Endodermal cell (in vitro differentiated cells): ENCODE results near the gene NPY. TPM values are rescaled to one million over a fixed set of nuclear protein-coding genes. Genes with fewer than 3 reads are reported as not detected.
A peak's percentile ranks its signal among the peaks of the same experiment; 100 is the strongest.

Experiments used
- DNase-seq: peaks from one replicate; pipeline ENCODE4 v3.0.0-alpha.2; 2017
- H3K27ac ChIP-seq: 2 replicates; pipeline ENCODE4 v1.5.1; 2013; ENCODE audit warnings: mild to moderate bottlenecking, low read depth, low read length, moderate library complexity
- H3K27me3 ChIP-seq: 2 replicates; pipeline ENCODE4 v1.6.1; 2013; ENCODE audit warnings: mild to moderate bottlenecking, low read length, moderate library complexity; ENCODE audit not compliant: insufficient read depth, control insufficient read depth, poor library complexity, severe bottlenecking
- H3K36me3 ChIP-seq: 2 replicates; pipeline ENCODE4 v1.7.0; 2013; ENCODE audit warnings: mild to moderate bottlenecking, low read length, moderate library complexity; ENCODE audit not compliant: control insufficient read depth, insufficient read depth
- H3K4me1 ChIP-seq: one replicate; pipeline ENCODE4 v1.7.0; 2013; ENCODE audit warnings: low read length; ENCODE audit not compliant: control insufficient read depth, insufficient read depth
- H3K4me3 ChIP-seq: 2 replicates; pipeline ENCODE4 v1.5.1; 2013; ENCODE audit warnings: mild to moderate bottlenecking, low read length, moderate library complexity
- H3K9ac ChIP-seq: 2 replicates; pipeline ENCODE4 v1.6.1; 2013; ENCODE audit warnings: mild to moderate bottlenecking, low read length, moderate library complexity; ENCODE audit not compliant: poor library complexity, severe bottlenecking; ENCODE audit errors: extremely low read depth
- H3K9me3 ChIP-seq: 2 replicates; pipeline ENCODE4 v1.6.1; 2013; ENCODE audit warnings: mild to moderate bottlenecking, low read length, moderate library complexity; ENCODE audit not compliant: control insufficient read depth
- H3K27ac Mint-ChIP-seq: 2 replicates; pipeline ENCODE4 v1.8.0; 2020; ENCODE audit warnings: mixed read lengths
- H3K27me3 Mint-ChIP-seq: 2 replicates; pipeline ENCODE4 v1.8.0; 2021; ENCODE audit warnings: mild to moderate bottlenecking, mixed read lengths; ENCODE audit not compliant: insufficient read depth
- H3K36me3 Mint-ChIP-seq: 2 replicates; pipeline ENCODE4 v1.8.0; 2020; ENCODE audit warnings: low read depth, mixed read lengths
- H3K4me1 Mint-ChIP-seq: 2 replicates; pipeline ENCODE4 v1.8.0; 2020; ENCODE audit warnings: mixed read lengths
- H3K4me3 Mint-ChIP-seq: 2 replicates; pipeline ENCODE4 v1.8.0; 2020; ENCODE audit warnings: mild to moderate bottlenecking, moderate library complexity, mixed read lengths
- H3K9me3 Mint-ChIP-seq: 2 replicates; pipeline ENCODE4 v1.8.0; 2020; ENCODE audit warnings: mild to moderate bottlenecking, mixed read lengths
- WGBS, 2 experiments: methylation state at CpG; one replicate each; pipeline versions ENCODE4 v1.1.5 to v1.1.7; 2013; ENCODE audit warnings: missing lambda C conversion rate in 2 of 2, mixed read lengths in 1 of 2; ENCODE audit not compliant: insufficient coverage in 1 of 2, insufficient read length in 1 of 2; 5-methylcytosine and 5-hydroxymethylcytosine counted together
- total RNA-seq, 2 donors: library from RNA; stranded (reverse); fragmentation: NEBNext Ultra II Directional in 1 of 2; extraction: Animal tissue kit (Norgen Biotek cat#: 25700) in 1 of 2; gene quantifications; 2 replicates in 1 of 2; 3 replicates in 1 of 2; pipeline ENCODE4 v1.2.1, GENCODE V29; 2021
- TF ChIP-seq, protein P1 (sequence below): fragments of 200-600 bp; sonication (generic); conservative IDR thresholded peaks from 2 replicates; pipeline ENCODE4 v1.5.0; 2021; ENCODE audit warnings: antibody characterized with exemption, mild to moderate bottlenecking

The NPY gene
- total RNA-seq, 2 donors from 2014 or later: not detected

DNA sequence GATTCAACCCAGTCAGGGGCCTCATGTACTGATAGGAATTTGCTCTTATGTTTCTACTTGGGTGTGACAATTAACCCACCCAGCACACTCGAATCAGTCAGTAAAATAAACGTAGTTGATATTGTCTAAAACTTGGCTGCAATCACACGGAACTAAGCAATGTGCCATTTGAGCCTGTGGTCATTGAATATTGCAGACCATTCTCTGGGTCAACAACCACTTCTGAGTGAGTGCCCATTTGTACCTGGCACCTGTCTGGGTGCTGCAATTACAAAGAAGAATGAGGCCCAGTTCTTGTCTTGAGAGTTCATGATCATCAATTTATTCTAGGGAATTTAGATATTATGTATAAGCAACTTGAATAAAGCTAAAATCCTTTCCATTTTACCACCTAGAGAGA is 29.8 kb downstream of the NPY start:
- no peak overlapping the region for H3K4me3 Mint-ChIP-seq
- WGBS, 2 experiments: 58 to 63% methylated on average over 3 of the region's 3 CpGs
- H3K36me3 ChIP-seq: no peaks in the 10 kb centered on the region
- H3K36me3 Mint-ChIP-seq: no peaks in the 10 kb centered on the region
- H3K27me3 ChIP-seq: no peaks in the 10 kb centered on the region
- TF ChIP-seq, protein P1, sequence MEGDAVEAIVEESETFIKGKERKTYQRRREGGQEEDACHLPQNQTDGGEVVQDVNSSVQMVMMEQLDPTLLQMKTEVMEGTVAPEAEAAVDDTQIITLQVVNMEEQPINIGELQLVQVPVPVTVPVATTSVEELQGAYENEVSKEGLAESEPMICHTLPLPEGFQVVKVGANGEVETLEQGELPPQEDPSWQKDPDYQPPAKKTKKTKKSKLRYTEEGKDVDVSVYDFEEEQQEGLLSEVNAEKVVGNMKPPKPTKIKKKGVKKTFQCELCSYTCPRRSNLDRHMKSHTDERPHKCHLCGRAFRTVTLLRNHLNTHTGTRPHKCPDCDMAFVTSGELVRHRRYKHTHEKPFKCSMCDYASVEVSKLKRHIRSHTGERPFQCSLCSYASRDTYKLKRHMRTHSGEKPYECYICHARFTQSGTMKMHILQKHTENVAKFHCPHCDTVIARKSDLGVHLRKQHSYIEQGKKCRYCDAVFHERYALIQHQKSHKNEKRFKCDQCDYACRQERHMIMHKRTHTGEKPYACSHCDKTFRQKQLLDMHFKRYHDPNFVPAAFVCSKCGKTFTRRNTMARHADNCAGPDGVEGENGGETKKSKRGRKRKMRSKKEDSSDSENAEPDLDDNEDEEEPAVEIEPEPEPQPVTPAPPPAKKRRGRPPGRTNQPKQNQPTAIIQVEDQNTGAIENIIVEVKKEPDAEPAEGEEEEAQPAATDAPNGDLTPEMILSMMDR: no peak
- H3K9ac ChIP-seq: no peak overlapping the region
- H3K9me3 ChIP-seq: no peaks in the 10 kb centered on the region
- H3K27ac ChIP-seq: no peak overlapping the region
- no peak overlapping the region for H3K27ac Mint-ChIP-seq
- H3K9me3 Mint-ChIP-seq: no peaks in the 10 kb centered on the region
- H3K4me1 ChIP-seq: no peaks in the 10 kb centered on the region
- no peaks in the 10 kb centered on the region for H3K27me3 Mint-ChIP-seq
- DNase-seq: no peak
- H3K4me3 ChIP-seq: no peak overlapping the region
- peaks cover 9% of the 10 kb centered on the region for H3K4me1 Mint-ChIP-seq

DNA sequence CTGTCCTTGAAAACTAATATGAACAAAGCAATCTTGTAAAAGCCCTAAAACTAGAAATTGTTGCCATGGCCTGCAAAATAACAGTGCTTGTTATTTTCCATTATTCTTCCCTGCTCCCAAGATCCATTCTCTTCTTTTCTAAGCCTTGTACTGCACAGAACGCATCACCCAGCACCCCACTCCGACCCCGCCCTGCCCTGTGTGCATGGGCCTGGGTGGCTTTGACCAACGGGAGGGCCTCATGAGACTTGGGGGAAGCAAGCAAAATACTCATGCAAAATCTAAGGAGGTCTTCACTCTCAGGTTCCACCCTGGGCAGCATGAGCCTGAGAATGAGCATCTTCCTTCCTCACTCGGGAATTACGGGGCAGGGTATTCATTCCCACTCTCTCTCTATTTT is 32.4 kb downstream of the NPY start:
- Mint-ChIP-seq H3K27me3 (no peaks in the 10 kb centered on the region), H3K4me1 (peaks cover 9% of the 10 kb centered on the region), H3K9me3 (no peaks in the 10 kb centered on the region), H3K4me3 (no peak overlapping the region), H3K36me3 (no peaks in the 10 kb centered on the region), H3K27ac (no peak overlapping the region)
- Histone ChIP-seq H3K4me3 (no peak overlapping the region), H3K27ac (no peak overlapping the region), H3K36me3 (no peaks in the 10 kb centered on the region), H3K9ac (no peak overlapping the region), H3K4me1 (no peaks in the 10 kb centered on the region), H3K27me3 (no peaks in the 10 kb centered on the region), H3K9me3 (no peaks in the 10 kb centered on the region)
- TF ChIP-seq, protein P1: no peak
- no peak for DNase-seq
- WGBS, 2 experiments: 91 to 96% methylated on average over 5 to 6 of the region's 6 CpGs

DNA sequence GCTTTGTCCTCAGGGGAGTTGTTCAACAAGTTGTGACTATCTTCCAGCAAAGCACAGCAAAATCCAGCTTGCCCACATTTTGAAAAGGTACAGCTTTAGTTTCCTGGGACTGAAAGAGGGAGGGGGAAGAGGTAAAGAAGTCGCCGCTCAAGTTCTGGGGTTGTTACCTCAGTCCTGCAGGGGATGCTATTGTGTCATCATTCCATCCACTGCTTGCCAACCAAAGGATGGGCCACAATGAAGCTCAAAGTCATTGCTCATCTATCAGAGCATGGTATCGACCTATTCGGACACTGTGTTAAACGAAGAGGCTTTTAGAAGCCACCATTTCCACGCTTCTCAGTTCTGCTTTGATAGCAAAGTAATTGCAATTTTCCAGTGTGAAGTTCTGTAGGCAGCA is 34.3 kb downstream of the NPY start:
- Histone ChIP-seq H3K36me3 (no peaks in the 10 kb centered on the region), H3K9ac (no peak overlapping the region), H3K27ac (no peak overlapping the region), H3K27me3 (no peaks in the 10 kb centered on the region), H3K4me3 (no peak overlapping the region), H3K9me3 (no peaks in the 10 kb centered on the region), H3K4me1 (no peaks in the 10 kb centered on the region)
- no peaks in the 10 kb centered on the region for H3K36me3 Mint-ChIP-seq
- WGBS, 2 experiments: 71 to 79% methylated on average over 6 of the region's 6 CpGs
- TF ChIP-seq, protein P1: peak; percentile 85
- no peak overlapping the region for H3K27ac Mint-ChIP-seq
- H3K27me3 Mint-ChIP-seq: no peaks in the 10 kb centered on the region
- no peaks in the 10 kb centered on the region for H3K9me3 Mint-ChIP-seq
- peaks cover 9% of the 10 kb centered on the region for H3K4me1 Mint-ChIP-seq
- no peak overlapping the region for H3K4me3 Mint-ChIP-seq
- peak; percentile 77 for DNase-seq
